Type B pancreatic cell (in vitro differentiated cells): Measurements from ENCODE around the gene NUP58. TPM values are rescaled to one million over a fixed set of nuclear protein-coding genes. Genes with fewer than 3 reads are reported as not detected.

ENCODE experiments used
- DNase-seq: peaks from one replicate; pipeline ENCODE4 v3.0.0; 2021; ENCODE audit warnings: mixed read lengths; ENCODE audit not compliant: unreplicated experiment; ENCODE audit errors: extremely low spot score
- H3K27ac Mint-ChIP-seq: 2 replicates; pipeline ENCODE4 v1.8.0; 2021; ENCODE audit warnings: mild to moderate bottlenecking, mixed read lengths
- H3K27me3 Mint-ChIP-seq: 2 replicates; pipeline ENCODE4 v1.8.0; 2021; ENCODE audit warnings: mixed read lengths
- H3K36me3 Mint-ChIP-seq: 2 replicates; pipeline ENCODE4 v1.8.0; 2021; ENCODE audit warnings: mixed read lengths
- H3K4me1 Mint-ChIP-seq: one replicate; pipeline ENCODE4 v1.8.0; 2021; ENCODE audit warnings: mixed read lengths; ENCODE audit not compliant: unreplicated experiment
- H3K4me3 Mint-ChIP-seq: 2 replicates; pipeline ENCODE4 v1.8.0; 2021; ENCODE audit warnings: mild to moderate bottlenecking, mixed read lengths
- H3K9me3 Mint-ChIP-seq: 2 replicates; pipeline ENCODE4 v1.8.0; 2021; ENCODE audit warnings: mixed read lengths
- total RNA-seq: library from RNA; stranded (reverse); gene quantifications from 2 replicates; pipeline ENCODE4 v1.2.1, GENCODE V29; 2021; ENCODE audit warnings: low replicate concordance
- TF ChIP-seq, protein P1 (sequence below): fragments of 200-600 bp; sonication (generic); conservative IDR thresholded peaks from 2 replicates; pipeline ENCODE4 v1.5.0; 2021; ENCODE audit warnings: antibody characterized with exemption, mild to moderate bottlenecking

Gene NUP58
- total RNA-seq, 1 donor from 2014 or later = 56.2 TPM

- no peak for DNase-seq
- Mint-ChIP-seq H3K9me3 (no peaks in the 10 kb centered on the region), H3K27me3 (peaks cover under 1% of the 10 kb centered on the region), H3K36me3 (peaks cover 4% of the 10 kb centered on the region), H3K4me1 (peaks cover 6% of the 10 kb centered on the region), H3K27ac (no peak overlapping the region), H3K4me3 (no peak overlapping the region)
- TF ChIP-seq, protein P1, sequence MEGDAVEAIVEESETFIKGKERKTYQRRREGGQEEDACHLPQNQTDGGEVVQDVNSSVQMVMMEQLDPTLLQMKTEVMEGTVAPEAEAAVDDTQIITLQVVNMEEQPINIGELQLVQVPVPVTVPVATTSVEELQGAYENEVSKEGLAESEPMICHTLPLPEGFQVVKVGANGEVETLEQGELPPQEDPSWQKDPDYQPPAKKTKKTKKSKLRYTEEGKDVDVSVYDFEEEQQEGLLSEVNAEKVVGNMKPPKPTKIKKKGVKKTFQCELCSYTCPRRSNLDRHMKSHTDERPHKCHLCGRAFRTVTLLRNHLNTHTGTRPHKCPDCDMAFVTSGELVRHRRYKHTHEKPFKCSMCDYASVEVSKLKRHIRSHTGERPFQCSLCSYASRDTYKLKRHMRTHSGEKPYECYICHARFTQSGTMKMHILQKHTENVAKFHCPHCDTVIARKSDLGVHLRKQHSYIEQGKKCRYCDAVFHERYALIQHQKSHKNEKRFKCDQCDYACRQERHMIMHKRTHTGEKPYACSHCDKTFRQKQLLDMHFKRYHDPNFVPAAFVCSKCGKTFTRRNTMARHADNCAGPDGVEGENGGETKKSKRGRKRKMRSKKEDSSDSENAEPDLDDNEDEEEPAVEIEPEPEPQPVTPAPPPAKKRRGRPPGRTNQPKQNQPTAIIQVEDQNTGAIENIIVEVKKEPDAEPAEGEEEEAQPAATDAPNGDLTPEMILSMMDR = no peak
Observed at GRCh38 chr13:25281193-25281934, 20.1 kb upstream of the NUP58 start.

GRCh38 chr13:25281935-25282332, 19.5 kb upstream of the NUP58 start:
- Mint-ChIP-seq H3K9me3 (no peaks in the 10 kb centered on the region), H3K4me3 (no peak overlapping the region), H3K36me3 (peaks cover 4% of the 10 kb centered on the region), H3K27ac (no peak overlapping the region), H3K27me3 (peaks cover 3% of the 10 kb centered on the region), H3K4me1 (peaks cover 10% of the 10 kb centered on the region)
- TF ChIP-seq, protein P1 = no peak
- DNase-seq = no peak

DNA sequence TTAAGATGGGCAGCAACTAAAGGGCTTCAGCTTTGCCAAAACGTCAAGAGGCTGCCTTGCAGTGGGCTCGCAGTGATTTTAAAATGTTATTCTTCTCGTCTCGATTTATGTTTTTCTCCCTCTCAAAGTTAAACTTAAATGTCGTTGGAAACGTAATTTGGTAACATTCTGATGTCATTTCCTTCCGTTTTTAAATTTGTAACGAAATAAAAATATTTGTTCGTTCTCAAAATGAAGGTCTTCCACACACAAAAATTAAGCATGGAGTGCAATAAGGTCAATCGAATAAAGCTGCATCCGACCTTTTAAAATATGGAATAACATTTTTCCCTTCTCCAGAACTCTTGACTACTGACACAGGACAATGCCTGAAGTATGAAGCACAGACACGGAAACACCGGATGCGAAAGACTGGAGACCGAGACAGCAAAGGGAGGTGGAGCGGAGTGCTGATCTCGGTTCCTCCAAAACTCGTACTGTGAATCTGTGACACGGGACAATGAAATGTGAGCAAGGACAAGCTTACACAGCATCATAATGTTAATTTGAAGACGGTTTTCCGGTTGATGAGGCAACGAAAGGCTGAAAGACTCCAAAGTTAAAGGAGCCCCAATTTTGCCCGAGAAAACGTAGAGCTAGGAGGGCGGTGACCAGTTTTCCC, 15.0 kb upstream of the NUP58 start:
- Mint-ChIP-seq H3K27me3 (peaks cover 26% of the 10 kb centered on the region), H3K27ac (peak overlapping the region; percentile 92), H3K9me3 (no peaks in the 10 kb centered on the region), H3K4me3 (peak overlapping the region; percentile 94), H3K36me3 (no peaks in the 10 kb centered on the region), H3K4me1 (peaks cover 10% of the 10 kb centered on the region)
- no peak for DNase-seq
- TF ChIP-seq, protein P1 = no peak

DNA sequence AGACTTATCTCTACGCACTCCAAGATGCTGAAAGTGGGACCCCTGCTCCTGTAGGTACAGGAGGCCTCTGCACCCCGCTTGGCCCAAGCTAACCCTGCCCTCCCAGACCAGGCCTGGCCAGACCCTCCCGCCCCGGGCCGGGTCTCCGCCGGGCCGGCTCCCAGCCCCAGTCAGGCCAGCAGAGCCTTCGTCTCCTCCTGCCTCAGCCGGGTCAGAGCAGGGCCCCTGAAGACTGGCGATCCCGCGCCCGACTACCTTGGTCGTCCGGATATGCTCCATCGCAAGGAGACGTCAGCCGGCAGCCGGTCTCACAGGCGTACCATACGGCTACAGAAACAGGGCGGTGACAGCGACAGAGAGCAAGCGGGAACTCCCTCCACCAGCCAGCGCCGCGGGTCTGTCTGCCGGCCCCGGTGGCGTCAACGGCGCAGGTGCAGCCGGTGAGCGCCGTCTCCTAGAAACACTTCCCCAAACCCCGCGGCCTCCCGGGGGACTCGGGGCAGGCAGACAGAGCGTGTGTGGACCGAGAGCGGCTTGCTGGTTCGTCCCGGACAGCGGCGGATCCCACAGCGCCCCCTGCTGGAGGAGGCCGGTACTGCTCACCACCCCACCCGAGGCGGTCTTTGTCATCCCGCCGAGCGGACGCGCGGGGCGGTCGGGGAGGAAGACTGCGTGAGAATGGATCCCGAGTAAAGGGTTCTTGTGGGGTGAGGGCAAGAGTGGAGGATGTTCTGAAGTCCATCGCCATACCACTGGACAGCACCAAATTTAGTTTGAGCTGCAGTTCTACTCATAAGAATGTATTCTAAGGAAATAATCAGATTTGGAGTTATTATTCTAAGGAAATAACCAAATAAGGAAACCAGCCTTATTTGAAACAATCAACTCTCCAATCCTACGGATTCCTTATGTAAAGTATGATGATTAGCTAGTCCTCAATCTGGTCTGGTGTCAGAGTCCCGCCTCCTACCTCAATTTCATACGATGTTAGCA, 14.2 kb upstream of the NUP58 start, which contains the start of gene MTMR6:
Gene MTMR6 (minus strand): TSS at position 520 of the 993 bp plus-strand sequence. CDS start 241 bp downstream, at position 279.
- Mint-ChIP-seq H3K27ac (peak within 1 kb of the TSS; percentile 92), H3K27me3 (peaks cover 27% of the 10 kb centered on the region), H3K4me3 (peak within 1 kb of the TSS; percentile 94), H3K4me1 (peaks cover 10% of the 10 kb centered on the region), H3K9me3 (no peaks in the 10 kb centered on the region), H3K36me3 (no peaks in the 10 kb centered on the region)
- TF ChIP-seq, protein P1 = peak; percentile 100
- DNase-seq = peak; percentile 97

DNA sequence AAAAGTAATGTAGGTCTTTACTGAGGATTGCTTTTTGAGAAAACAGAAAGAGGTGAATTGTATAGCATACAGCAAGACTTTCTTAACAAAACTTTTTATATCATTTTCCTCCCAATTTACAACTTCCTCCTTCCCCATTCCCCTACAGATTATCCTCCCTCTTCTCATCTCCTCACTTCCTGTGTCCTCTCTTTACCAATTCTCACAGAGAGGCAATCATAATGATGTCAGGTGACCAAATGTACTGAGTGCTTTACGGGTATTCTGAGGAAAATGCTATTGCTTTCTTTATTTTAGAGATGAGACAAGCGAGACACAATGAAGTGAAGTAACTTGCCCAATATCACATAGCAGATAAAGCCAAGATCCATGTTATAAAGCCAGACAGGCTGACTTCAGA, 12.5 kb upstream of the NUP58 start:
- DNase-seq = no peak
- Mint-ChIP-seq H3K4me1 (peaks cover 10% of the 10 kb centered on the region), H3K36me3 (no peaks in the 10 kb centered on the region), H3K27ac (no peak overlapping the region), H3K9me3 (no peaks in the 10 kb centered on the region), H3K27me3 (peaks cover 27% of the 10 kb centered on the region), H3K4me3 (peak overlapping the region; percentile 42)
- TF ChIP-seq, protein P1 = no peak
